Measurements from ENCODE around the gene DOC2A. TPM values are rescaled to one million over a fixed set of nuclear protein-coding genes. Genes with fewer than 3 reads are reported as not detected.
"Not testable (repeated sequence)": the region's sequence is repeated elsewhere in the genome, so short reads cannot be mapped to it uniquely, and the experiment has no call there.

The DOC2A gene
- total RNA-seq, 1 donor from 2014 or later = 3.2 TPM

DNA sequence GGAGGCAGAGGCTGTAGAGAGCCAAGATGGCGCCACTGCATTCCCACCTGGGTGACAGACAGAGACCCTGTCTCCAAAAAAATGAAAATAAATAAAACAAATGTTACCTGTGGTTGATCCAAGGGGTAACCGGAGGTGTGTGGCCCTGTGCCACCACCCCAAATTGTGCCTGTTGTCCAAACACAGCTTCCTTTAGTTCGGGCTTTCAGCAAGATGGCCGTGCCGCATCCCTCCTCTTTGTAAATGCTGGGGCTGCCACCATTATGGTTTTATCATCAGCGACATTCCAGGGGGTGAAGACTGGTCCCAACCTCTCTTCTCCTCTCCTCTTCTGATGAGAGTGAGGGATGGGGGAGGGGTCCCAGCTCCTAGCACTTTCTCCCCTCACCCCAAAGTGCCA is 12.1 kb upstream of the DOC2A start, which contains the start of gene C16orf92:
C16orf92 (plus strand) TSS at position 312 of the 400 bp plus-strand sequence. CDS start 143 bp downstream, outside the sequence.
- peaks cover 6% of the 10 kb centered on the region for H3K4me1 Mint-ChIP-seq
- no peak within 1 kb of the TSS for H3K4me3 Mint-ChIP-seq
- DNase-seq = no peak
- H3K27me3 Mint-ChIP-seq = peaks cover 30% of the 10 kb centered on the region
- H3K27ac Mint-ChIP-seq = no peak within 1 kb of the TSS
- no peaks in the 10 kb centered on the region for H3K9me3 Mint-ChIP-seq
- intact Hi-C loops (cut with micrococcal nuclease) = loop anchor here (10.0 kb wide), 1 partner anchor 158 kb away; the partner anchor contains the start of gene CDIPT
- no peaks in the 10 kb centered on the region for H3K36me3 Mint-ChIP-seq (ENCODE audit: low read depth)

DNA sequence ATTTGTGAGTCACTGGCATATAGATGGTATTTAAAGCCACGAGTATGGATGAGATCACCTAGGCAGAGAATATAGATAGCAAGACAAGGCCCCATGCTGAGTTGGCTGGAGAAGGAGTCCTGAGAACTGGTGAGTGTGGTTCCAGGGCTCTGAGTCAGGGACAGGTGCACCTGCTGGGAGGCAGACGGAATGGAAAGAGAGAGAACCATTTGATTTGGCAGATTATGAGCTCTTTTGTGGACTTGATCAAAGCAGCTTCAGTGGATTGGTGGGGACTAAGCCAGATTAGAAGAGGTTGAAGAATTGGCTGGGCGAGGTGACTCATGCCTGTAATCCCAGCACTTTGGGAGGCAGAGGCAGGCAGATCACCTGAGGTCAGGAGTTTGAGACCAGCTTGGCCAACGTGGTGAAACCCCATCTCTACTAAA is 7.9 kb upstream of the DOC2A start:
- H3K9me3 Mint-ChIP-seq = no peaks in the 10 kb centered on the region
- no peak overlapping the region for H3K27ac Mint-ChIP-seq

DNA sequence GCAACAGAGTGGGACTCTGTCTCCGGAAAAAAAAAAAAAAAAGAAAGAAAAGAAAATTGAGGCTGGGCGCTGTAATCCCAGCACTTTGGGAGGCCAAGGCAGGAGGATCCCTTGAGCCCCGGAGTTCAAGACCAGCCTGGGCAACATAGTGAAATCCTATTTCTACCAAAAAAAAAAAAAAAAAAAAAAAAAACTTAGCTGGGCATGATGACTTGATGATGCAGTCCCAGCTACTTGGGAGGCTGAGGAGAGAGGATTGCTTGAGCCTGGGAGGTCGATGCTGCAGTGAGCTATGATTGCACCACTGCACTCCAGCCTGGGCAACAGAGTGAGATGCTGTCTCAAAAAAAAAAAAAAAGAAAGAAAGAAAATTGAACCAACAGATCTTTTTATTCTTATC is 7.1 kb upstream of the DOC2A start:
- H3K36me3 Mint-ChIP-seq (ENCODE audit: low read depth); DNase-seq; intact Hi-C loops (cut with micrococcal nuclease); H3K4me1 Mint-ChIP-seq; H3K9me3 Mint-ChIP-seq; H3K4me3 Mint-ChIP-seq; H3K27ac Mint-ChIP-seq: not testable (repeated sequence)
- peaks cover 23% of the 10 kb centered on the region for H3K27me3 Mint-ChIP-seq

More for the DNA sequence above, 7.9 kb upstream of the DOC2A start:
- peaks cover 23% of the 10 kb centered on the region for H3K27me3 Mint-ChIP-seq
- H3K36me3 Mint-ChIP-seq (ENCODE audit: low read depth) = no peaks in the 10 kb centered on the region
- no peak overlapping the region for H3K4me3 Mint-ChIP-seq
- H3K4me1 Mint-ChIP-seq = peaks cover 6% of the 10 kb centered on the region
- no peak for DNase-seq
- intact Hi-C loops (cut with micrococcal nuclease) = no loop called here

DNA sequence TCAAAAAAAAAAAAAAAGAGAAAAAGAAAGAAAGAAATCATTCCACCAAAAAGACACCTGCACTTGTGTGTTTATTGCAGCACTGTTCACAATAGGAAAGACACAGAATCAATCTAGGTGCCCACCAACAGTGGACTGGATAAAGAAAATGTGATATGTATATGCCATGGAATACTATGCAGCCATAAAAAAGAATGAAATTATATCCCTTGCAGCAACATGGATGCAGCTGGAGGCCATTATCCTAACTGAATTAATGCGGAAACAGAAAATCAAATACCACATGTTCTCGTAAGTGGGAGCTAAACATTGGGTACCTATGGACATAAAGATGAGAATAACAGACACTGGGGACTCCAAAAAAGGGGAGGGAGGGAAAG is 6.4 kb upstream of the DOC2A start:
- intact Hi-C loops (cut with micrococcal nuclease) = no loop called here
- peaks cover 6% of the 10 kb centered on the region for H3K4me1 Mint-ChIP-seq
- no peaks in the 10 kb centered on the region for H3K36me3 Mint-ChIP-seq (ENCODE audit: low read depth)
- no peak overlapping the region for H3K27ac Mint-ChIP-seq
- H3K9me3 Mint-ChIP-seq = no peaks in the 10 kb centered on the region
- peaks cover 29% of the 10 kb centered on the region for H3K27me3 Mint-ChIP-seq
- no peak for DNase-seq
- H3K4me3 Mint-ChIP-seq = no peak overlapping the region

DNA sequence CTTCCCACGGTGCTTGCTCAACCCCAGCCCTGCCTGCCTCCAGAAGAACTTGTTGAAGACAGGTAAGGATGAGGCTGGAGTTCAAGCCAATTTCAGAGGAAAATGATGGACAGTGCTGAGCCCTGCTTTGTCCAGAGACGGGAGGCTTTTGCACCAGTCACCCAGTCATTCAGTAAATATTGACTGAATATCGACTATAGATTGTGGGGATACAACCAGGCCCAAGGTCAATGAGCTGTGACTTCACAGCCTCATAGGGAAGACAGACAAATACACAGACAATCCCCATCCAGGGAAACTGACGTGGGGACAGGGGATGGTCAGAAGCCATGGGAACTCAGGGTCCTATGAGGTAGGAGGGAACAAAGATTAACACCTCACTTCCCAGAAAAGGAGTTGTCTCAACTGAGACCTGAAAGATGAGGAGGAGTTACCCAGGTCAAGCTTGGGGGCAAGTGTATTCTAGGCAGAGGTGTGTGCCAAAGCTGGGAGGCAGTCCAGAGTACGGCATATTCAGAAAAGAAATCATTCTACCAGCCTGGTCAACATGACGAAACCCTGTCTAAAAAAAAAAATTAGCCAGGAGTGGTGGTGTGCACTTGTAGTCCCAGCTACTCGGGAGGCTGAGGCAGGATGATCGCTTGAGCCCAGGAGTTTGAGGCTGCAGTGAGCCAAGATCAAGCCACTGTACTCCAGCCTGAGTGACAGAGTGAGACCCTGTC is 5.9 kb upstream of the DOC2A start:
- peaks cover 9% of the 10 kb centered on the region for H3K4me1 Mint-ChIP-seq
- DNase-seq = no peak
- no peaks in the 10 kb centered on the region for H3K9me3 Mint-ChIP-seq
- H3K4me3 Mint-ChIP-seq = no peak overlapping the region
- peaks cover 35% of the 10 kb centered on the region for H3K27me3 Mint-ChIP-seq
- no peaks in the 10 kb centered on the region for H3K36me3 Mint-ChIP-seq (ENCODE audit: low read depth)
- H3K27ac Mint-ChIP-seq = no peak overlapping the region
- intact Hi-C loops (cut with micrococcal nuclease) = no loop called here

DNA sequence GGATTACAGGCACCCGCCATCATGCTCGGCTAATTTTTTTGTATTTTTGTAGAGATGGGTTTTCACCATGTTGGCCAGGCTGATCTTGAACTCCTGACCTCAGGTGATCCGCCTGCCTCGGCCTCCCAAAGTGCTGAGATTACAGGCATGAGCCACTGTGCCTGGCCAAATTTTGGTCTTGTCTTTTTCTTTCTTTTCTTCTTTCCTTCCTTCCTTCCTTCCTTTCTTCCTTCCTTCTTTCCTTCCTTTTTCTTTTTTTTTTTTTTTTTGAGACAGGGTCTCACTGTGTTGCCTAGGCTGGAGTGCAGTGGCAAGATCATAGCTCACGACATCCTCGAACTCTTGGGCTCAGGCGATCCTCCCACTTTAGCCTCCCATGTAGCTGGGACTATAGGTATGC is 4.6 kb upstream of the DOC2A start:
- H3K4me1 Mint-ChIP-seq; H3K36me3 Mint-ChIP-seq (ENCODE audit: low read depth); H3K4me3 Mint-ChIP-seq; intact Hi-C loops (cut with micrococcal nuclease); DNase-seq; H3K9me3 Mint-ChIP-seq; H3K27ac Mint-ChIP-seq: not testable (repeated sequence)
- peaks cover 33% of the 10 kb centered on the region for H3K27me3 Mint-ChIP-seq

DNA sequence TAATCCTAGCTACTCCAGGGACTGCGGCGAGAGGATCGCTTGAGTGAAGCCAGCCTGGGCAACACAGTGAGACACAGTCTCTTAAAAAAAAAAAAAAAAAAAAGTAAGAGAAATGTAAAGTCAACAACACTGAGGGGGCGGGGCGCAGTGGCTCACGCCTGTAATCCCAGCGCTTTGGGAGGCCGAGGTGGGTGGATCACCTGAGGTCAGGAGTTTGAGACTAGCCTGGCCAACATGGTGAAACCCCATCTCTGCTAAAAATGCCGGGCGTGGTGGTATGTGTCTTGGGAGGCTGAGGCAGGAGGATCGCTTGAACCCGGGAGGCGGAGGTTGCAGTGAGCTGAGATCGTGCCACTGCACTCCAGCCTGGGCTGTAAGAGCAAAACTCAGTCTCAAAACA is 1.8 kb upstream of the DOC2A start:
- not testable (repeated sequence) for H3K4me1 Mint-ChIP-seq; H3K36me3 Mint-ChIP-seq (ENCODE audit: low read depth)

DNA sequence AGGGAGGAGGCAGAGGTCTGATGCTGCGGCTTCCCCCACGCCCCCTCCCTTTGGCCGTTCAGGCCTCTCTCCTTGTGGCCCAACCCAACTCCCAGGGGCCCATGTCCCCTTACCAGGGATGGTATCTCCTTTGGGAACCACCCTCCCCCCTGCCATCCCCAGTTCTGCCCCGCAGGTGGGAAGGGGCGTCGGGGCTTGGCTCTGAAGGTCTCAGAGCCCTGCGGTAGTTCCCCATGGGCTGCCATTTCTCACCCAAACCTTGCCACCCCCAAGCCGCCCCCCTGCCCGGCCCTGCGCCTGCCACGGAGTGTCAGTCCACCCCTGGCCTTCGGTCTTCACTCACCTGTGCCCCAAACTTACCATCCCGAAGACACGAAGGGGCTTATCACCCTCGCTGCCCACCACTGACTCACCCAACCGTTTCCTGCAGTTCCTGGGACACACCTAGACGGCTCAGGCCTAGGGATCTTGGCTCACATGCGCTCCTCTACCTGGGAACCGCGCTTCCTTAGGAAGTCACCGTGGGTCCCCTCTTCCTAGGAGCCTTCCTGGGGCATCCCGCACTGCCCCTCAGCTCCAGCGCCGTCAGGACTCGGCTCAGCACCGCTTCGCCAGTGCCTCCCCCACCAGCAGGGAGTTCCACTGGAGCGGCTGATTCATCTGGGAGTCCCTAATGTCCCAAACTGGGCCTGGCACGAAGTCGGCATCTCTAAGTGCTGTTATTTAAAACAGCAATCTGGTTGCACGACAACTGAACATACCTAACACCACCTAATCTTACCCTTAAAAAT is 1.1 kb upstream of the DOC2A start:
- Mint-ChIP-seq H3K36me3 (ENCODE audit: low read depth) (no peaks in the 10 kb centered on the region), H3K4me3 (peak overlapping the region; percentile 80), H3K4me1 (peaks cover 6% of the 10 kb centered on the region), H3K27ac (peak overlapping the region; percentile 9), H3K9me3 (no peaks in the 10 kb centered on the region), H3K27me3 (peaks cover 35% of the 10 kb centered on the region)
- no peak for DNase-seq
- intact Hi-C loops (cut with micrococcal nuclease) = no loop called here

More for the DNA sequence above, 1.8 kb upstream of the DOC2A start:
- H3K9me3 Mint-ChIP-seq; intact Hi-C loops (cut with micrococcal nuclease); H3K4me3 Mint-ChIP-seq; DNase-seq; H3K27ac Mint-ChIP-seq: not testable (repeated sequence)
- peaks cover 38% of the 10 kb centered on the region for H3K27me3 Mint-ChIP-seq

DNA sequence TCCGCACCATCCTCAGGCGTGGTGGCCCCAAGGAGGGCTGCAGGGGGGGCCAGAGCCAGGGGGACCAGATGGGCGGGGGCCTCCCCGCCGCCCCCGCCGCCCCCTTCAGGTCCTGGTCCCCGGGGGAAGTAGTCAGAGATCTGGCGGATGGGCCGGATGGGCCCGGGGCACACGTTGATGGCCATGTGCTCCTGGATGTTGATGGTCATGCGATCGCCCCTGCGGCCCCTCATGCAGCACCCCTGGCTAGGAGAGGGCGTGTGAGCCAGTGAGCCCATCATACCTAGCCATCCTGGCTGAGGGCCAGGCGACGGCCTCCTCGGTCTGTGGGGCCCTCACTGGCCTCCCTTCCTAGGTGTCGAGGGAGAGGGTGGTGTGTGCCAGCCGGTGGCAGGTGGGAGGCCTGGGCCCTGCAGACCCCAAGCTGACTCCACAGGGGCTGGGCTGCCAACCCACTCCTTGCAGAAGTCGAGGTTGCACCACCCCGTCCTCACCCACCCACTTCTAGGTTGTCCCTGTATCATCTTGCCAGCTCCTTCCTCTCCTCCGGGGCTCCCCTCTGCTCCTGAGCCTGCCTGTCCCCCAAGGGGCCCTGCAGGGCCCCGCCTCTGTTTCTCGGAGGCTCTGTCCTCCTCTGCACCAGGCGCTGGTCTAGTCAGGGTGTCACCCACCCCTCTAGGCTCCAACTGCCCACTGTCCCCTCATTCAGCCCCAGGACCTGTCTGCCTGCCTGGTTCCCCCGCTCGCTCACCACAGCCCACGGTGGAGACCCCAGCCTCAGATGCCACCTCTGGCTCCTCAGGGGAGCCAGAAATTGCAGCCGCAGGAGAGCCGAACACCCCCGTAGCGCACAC is 610 bp downstream of the DOC2A start:
- Mint-ChIP-seq H3K4me3 (peak overlapping the region; percentile 78), H3K9me3 (no peaks in the 10 kb centered on the region), H3K27me3 (peaks cover 31% of the 10 kb centered on the region), H3K36me3 (ENCODE audit: low read depth) (no peaks in the 10 kb centered on the region), H3K4me1 (peaks cover 6% of the 10 kb centered on the region), H3K27ac (peak overlapping the region; percentile 37)
- no peak for DNase-seq
- intact Hi-C loops (cut with micrococcal nuclease) = no loop called here

DNA sequence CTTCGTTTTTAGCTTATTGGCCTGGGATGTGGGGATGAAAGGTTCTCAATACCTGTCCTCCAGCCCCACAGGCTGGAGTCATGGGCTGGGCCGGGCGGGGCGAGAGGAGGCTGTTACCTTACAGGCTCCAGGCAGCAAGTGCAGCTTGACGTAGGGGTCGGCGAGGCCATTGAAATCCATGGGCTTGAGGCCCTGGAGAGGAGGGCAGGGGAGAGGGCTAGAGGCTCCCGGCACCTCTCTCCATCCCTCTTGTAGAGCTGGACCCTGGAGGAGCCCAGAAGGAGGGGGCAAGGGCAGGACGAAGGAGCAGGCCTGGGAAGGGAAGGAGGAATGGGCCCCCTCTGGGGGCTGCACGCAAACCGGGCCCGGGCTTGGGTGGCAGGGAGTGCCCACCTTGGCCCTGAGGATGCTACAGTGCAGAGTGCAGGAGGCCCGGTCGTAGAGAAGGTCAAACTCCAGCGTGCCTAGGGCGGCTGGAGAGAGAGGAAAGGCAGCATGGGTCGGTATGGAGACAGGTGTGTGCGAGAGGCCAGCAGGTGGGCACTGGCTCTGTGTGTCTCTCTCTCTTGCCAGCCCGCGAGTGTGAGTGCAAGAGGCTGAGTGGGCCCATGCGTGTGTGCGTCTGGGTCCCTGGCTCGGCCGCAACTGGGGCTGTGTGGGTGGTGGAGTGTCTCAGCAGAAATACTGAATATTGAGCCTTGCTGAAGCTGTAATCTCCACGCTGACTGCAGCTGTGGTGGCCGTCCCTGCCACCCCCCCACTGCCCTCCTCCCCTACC is 1.6 kb downstream of the DOC2A start:
- Mint-ChIP-seq H3K36me3 (ENCODE audit: low read depth) (no peaks in the 10 kb centered on the region), H3K4me3 (peak overlapping the region; percentile 24), H3K27me3 (peaks cover 31% of the 10 kb centered on the region), H3K4me1 (peaks cover 6% of the 10 kb centered on the region), H3K9me3 (no peaks in the 10 kb centered on the region), H3K27ac (no peak overlapping the region)
- intact Hi-C loops (cut with micrococcal nuclease) = no loop called here
- DNase-seq = no peak

DNA sequence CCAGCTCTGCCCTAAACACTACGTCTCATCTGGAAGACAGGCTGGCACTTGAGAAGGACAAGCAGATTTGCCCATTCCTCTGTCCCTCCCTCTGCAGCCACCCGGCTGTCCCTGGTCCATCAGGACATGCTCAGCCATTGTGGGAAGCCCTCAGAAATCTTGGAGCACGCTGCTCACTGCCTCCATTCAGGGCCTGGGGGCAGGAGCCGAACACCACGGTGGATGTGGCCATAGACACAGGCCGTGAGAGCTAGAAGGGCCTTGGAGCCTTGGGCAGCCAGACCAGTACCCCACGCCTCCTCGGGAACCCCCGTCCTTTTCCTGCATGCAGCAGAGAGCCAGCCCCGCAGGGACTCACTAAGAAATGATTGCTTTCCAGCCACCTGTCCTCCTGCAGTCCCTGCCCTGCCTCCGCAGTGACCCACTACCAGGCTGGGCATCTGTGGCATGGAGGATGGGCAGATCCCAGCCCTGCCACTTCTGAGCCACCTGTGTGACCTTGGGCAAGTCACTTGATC is 3.4 kb downstream of the DOC2A start:
- H3K36me3 Mint-ChIP-seq (ENCODE audit: low read depth) = peaks cover 8% of the 10 kb centered on the region

DNA sequence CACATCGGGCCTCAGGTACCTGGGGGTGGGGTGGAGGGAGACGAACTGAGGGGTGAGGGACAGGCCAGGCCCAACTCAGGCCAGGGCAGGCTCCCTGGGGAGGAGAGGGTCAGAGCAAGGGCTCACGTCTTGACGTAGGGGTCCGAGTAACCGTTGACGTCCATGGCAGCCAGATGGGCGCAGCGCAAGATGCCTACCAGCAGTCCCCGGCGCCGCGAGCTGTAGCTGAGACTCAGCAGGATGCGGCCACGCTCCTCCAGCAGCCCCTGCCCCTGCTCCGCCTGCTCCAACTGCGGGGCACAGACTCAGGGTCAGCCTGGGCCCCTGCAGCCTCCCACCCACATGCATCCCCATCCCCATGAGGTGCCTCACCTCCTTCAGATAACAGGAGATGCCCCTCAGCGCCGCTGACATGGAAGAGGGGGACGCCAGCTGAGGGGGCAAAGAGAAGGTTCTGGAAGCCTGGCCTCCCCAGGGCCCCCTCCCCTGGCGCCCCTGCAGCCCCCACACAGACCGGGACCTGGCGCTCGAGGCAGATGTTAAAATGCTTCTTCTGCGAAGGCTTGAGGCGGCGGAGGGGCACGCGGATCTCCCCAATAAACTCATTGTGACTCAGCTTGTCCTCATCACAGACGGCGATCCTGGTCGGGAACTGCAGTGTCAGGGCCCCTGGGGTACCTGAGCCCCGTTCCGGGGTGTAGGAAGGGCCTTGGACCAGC is 4.0 kb downstream of the DOC2A start:
- no peak for DNase-seq
- Mint-ChIP-seq H3K9me3 (no peaks in the 10 kb centered on the region), H3K4me1 (peaks cover 7% of the 10 kb centered on the region), H3K36me3 (ENCODE audit: low read depth) (peaks cover 13% of the 10 kb centered on the region), H3K4me3 (no peak overlapping the region), H3K27ac (no peak overlapping the region), H3K27me3 (peaks cover 18% of the 10 kb centered on the region)
- intact Hi-C loops (cut with micrococcal nuclease) = no loop called here

More for the DNA sequence above, 3.4 kb downstream of the DOC2A start:
- no peaks in the 10 kb centered on the region for H3K9me3 Mint-ChIP-seq
- peaks cover 9% of the 10 kb centered on the region for H3K4me1 Mint-ChIP-seq
- DNase-seq = no peak
- no peak overlapping the region for H3K27ac Mint-ChIP-seq
- H3K4me3 Mint-ChIP-seq = no peak overlapping the region
- intact Hi-C loops (cut with micrococcal nuclease) = no loop called here
- H3K27me3 Mint-ChIP-seq = peaks cover 24% of the 10 kb centered on the region
